PC-9 (cell line): Measurements from ENCODE around the gene PTCHD1. TPM values are rescaled to one million over a fixed set of nuclear protein-coding genes. Genes with fewer than 3 reads are reported as not detected.

Experiments
- BruUV-seq: library from RNA; stranded (reverse); fragments of 400-500 nt; replicated peaks from 2 replicates; lab custom pipeline; 2021; lab: Mats Ljungman, UMichigan
- CTCF ChIA-PET: fragments of 300-600 bp; sonication (Branson Sonifier 250); formaldehyde crosslinking; loops from one replicate; lab custom pipeline; 2022; ENCODE audit warnings: antibody characterized with exemption; lab: Charles Lee
- POLR2A ChIA-PET: fragments of 300-600 bp; sonication (Branson Sonifier 250); formaldehyde crosslinking; loops from one replicate; lab custom pipeline; 2022; ENCODE audit warnings: antibody characterized with exemption; ENCODE audit not compliant: unreplicated experiment; lab: Charles Lee
- DNase-seq, 2 experiments: peaks; one replicate each; pipeline versions ENCODE4 v3.0.0 to v3.0.0-alpha.2; 2015 to 2022; ENCODE audit warnings: mixed read lengths in 1 of 2
- H2AFZ ChIP-seq: fragments of 200-600 bp; sonication (generic); 2 replicates; pipeline ENCODE4 v1.8.1; 2017; ENCODE audit warnings: antibody characterized with exemption
- H3F3A ChIP-seq: fragments of 200-600 bp; sonication (generic); 2 replicates; pipeline ENCODE4 v1.8.1; 2017; ENCODE audit warnings: antibody characterized with exemption, mild to moderate bottlenecking, low read depth; ENCODE audit not compliant: insufficient read depth
- H3K27ac ChIP-seq: fragments of 200-600 bp; sonication (generic); 2 replicates; pipeline ENCODE4 v1.6.1; 2016; ENCODE audit warnings: mixed run types
- H3K27me3 ChIP-seq: fragments of 200-600 bp; sonication (generic); 2 replicates; pipeline ENCODE4 v1.6.1; 2016; ENCODE audit warnings: low read depth, mixed run types; ENCODE audit not compliant: insufficient read depth
- H3K36me3 ChIP-seq: fragments of 200-600 bp; sonication (generic); 2 replicates; pipeline ENCODE4 v1.6.1; 2016; ENCODE audit warnings: low read depth, mixed run types
- H3K4me1 ChIP-seq: fragments of 200-600 bp; sonication (generic); replicated peaks from 2 replicates; pipeline ENCODE4 v1.6.1; 2016; ENCODE audit warnings: mixed run types; ENCODE audit not compliant: insufficient read depth
- H3K4me2 ChIP-seq: fragments of 200-600 bp; sonication (generic); 2 replicates; pipeline ENCODE4 v1.6.1; 2017; ENCODE audit warnings: mixed run types
- H3K4me3 ChIP-seq: fragments of 200-600 bp; sonication (generic); 2 replicates; pipeline ENCODE4 v1.6.1; 2016; ENCODE audit warnings: mixed run types
- H3K79me2 ChIP-seq: fragments of 200-600 bp; sonication (generic); 2 replicates; pipeline ENCODE4 v1.6.1; 2017; ENCODE audit warnings: low read depth, mixed run types
- H3K9me2 ChIP-seq: fragments of 200-600 bp; sonication (generic); 2 replicates; pipeline ENCODE4 v1.8.1; 2017; ENCODE audit warnings: mild to moderate bottlenecking; ENCODE audit not compliant: insufficient read depth
- H3K9me3 ChIP-seq: fragments of 200-600 bp; sonication (generic); 2 replicates; pipeline ENCODE4 v1.8.1; 2016; ENCODE audit warnings: low read depth; ENCODE audit not compliant: insufficient read depth
- H4K20me1 ChIP-seq: fragments of 200-600 bp; sonication (generic); 2 replicates; pipeline ENCODE4 v1.8.1; 2017; ENCODE audit not compliant: insufficient read depth
- CTCF ChIP-seq: fragments of 200-600 bp; sonication (generic); conservative IDR thresholded peaks from 2 replicates; pipeline ENCODE4 v1.6.1; 2017; ENCODE audit warnings: mixed run types, antibody characterized with exemption, mild to moderate bottlenecking, moderate library complexity
- EZH2 ChIP-seq: fragments of 200-600 bp; sonication (generic); IDR thresholded peaks from 2 replicates; pipeline ENCODE4 v1.8.0; 2017; ENCODE audit warnings: antibody characterized with exemption, low read depth
- intact Hi-C: fragments of 100-400 bp; cut with micrococcal nuclease; formaldehyde crosslinking; loops from one replicate; pipeline ENCODE4 v1.10.0; 2022; ENCODE audit not compliant: unreplicated experiment
- total RNA-seq: library from RNA; stranded (reverse); gene quantifications from 2 replicates; pipeline ENCODE4 v1.2.3, GENCODE V29; 2021

Gene PTCHD1
- total RNA-seq, 1 experiment from 2014 or later: not detected

- no peak for DNase-seq
- ChIA-PET POLR2A (no interaction called here), CTCF (no interaction called here)
- H3K4me3 ChIP-seq: no peak overlapping the region
- H3K79me2 ChIP-seq: no peaks in the 10 kb centered on the region
- TF ChIP-seq CTCF (no peak), EZH2 (no peak)
- no peaks in the 10 kb centered on the region for H3K27me3 ChIP-seq
- intact Hi-C loops: no loop called here
- no peaks in the 10 kb centered on the region for H3K9me2 ChIP-seq
- H3K9me3 ChIP-seq: no peaks in the 10 kb centered on the region
- no TSS peak for BruUV-seq
- no peaks in the 10 kb centered on the region for H3K4me1 ChIP-seq
- H4K20me1 ChIP-seq: no peaks in the 10 kb centered on the region
- no peak overlapping the region for H2AFZ ChIP-seq
- H3K36me3 ChIP-seq: no peaks in the 10 kb centered on the region
- H3K27ac ChIP-seq: no peak overlapping the region
- no peaks in the 10 kb centered on the region for H3F3A ChIP-seq
- no peak overlapping the region for H3K4me2 ChIP-seq
Measured at GRCh38 chrX:23372220-23372902, 37.7 kb downstream of the PTCHD1 start.

DNA sequence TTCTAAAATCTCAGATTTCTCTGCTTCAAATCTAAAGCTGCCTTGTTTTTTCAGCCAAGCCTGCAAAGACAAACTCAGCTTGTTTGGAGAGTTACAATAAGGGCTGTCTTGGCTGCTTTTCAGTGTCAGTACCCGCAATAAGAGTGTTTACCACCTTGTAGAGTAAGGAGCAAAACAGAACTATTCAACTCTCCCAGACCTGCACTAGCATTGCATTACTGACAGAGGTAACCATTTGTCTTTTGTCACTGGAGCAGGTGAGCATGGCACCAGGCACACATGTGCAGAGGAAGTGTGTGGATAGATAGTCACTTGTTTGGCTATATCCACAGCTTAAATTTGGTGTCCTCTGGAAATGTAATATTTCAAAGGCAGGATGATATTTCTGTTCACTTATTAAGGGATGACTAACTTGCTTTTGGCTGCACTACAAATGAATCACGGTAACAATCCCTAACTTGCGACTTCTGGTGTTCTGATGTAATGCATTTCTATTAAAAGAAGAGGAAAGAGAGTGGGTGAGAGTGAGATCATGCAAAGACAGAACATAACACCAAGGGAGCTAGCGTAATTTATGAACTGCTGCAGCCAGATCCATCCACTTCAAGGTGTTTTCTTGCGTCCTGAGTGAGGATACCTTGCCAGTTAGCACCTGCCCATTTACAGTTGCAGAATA is 38.6 kb downstream of the PTCHD1 start:
- H3K4me1 ChIP-seq: no peaks in the 10 kb centered on the region
- no TSS peak for BruUV-seq

GRCh38 chrX:23374291-23374690 is 39.6 kb downstream of the PTCHD1 start:
- no peak overlapping the region for H3K4me2 ChIP-seq
- intact Hi-C loops: no loop called here
- H3K9me2 ChIP-seq: no peaks in the 10 kb centered on the region
- no peaks in the 10 kb centered on the region for H3F3A ChIP-seq
- no peaks in the 10 kb centered on the region for H3K4me1 ChIP-seq
- DNase-seq: no peak
- TF ChIP-seq CTCF (no peak), EZH2 (no peak)
- H3K27me3 ChIP-seq: no peaks in the 10 kb centered on the region
- no peaks in the 10 kb centered on the region for H4K20me1 ChIP-seq
- H3K36me3 ChIP-seq: no peaks in the 10 kb centered on the region
- no peaks in the 10 kb centered on the region for H3K9me3 ChIP-seq
- H2AFZ ChIP-seq: no peak overlapping the region
- no TSS peak for BruUV-seq
- no peaks in the 10 kb centered on the region for H3K79me2 ChIP-seq
- no peak overlapping the region for H3K4me3 ChIP-seq
- no peak overlapping the region for H3K27ac ChIP-seq
- CTCF ChIA-PET: no interaction called here
- POLR2A ChIA-PET: no interaction called here

More for the DNA sequence above, 38.6 kb downstream of the PTCHD1 start:
- Histone ChIP-seq H4K20me1 (no peaks in the 10 kb centered on the region), H3F3A (no peaks in the 10 kb centered on the region), H3K79me2 (no peaks in the 10 kb centered on the region), H3K27me3 (no peaks in the 10 kb centered on the region), H3K9me3 (no peaks in the 10 kb centered on the region), H2AFZ (no peak overlapping the region), H3K36me3 (no peaks in the 10 kb centered on the region), H3K9me2 (no peaks in the 10 kb centered on the region), H3K27ac (no peak overlapping the region), H3K4me2 (no peak overlapping the region), H3K4me3 (no peak overlapping the region)
- no peak for DNase-seq
- intact Hi-C loops: no loop called here
- ChIA-PET CTCF (no interaction called here), POLR2A (no interaction called here)
- TF ChIP-seq CTCF (no peak), EZH2 (no peak)
